ENCODE data around the gene MCEMP1. TPM values are rescaled to one million over a fixed set of nuclear protein-coding genes. Genes with fewer than 3 reads are reported as not detected.

The MCEMP1 gene
- total and polyA plus RNA-seq, 2 of the 4 experiments (the other 2 are of a cell fraction), result 0.15 TPM; not detected in 1

DNA sequence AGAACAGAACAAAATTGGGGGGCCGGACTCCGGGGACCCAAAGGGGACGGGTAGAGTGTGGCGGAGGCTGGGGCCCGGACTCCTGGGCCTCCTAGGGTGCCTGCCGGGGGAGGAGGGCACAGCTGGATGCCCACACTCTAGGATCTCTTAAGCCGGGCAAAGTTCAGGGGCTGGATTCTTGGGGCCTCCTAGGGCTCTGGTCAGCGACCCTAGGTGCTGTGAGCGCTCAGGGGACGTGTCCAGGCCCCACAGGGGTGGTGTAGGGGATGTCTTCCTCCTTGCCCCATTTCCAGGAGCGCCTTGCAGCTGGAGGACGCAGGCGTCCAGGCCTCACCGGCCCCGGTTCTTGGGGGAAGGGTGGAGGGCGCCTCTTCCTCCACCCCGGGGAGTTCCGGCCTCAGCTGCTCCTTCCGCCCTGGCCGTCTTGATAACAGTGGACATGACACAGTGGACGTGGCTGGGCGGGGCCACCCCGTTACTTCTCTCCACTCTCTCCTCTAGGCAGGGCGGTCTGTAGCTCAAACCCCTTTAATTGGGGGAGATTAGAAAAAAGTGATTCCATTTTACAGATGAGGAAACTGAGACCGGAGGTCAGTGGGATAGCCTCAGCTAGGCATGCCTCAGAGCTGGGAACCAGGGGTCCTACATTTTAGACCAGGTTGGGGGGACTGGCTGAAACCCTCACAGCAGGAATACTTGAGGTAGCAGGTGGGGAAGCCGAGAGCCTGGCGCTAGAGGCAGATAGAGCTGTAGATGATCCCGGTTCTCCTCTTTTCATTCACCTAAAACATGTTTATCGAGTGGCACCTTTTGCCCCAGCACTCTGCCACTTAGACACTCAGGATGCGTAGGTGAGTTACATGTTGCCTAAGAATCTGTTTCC is 39.3 kb upstream of the MCEMP1 start:
- H4K5ac ChIP-seq (ENCODE audit: low read depth, low read length), result peak overlapping the region; percentile 36; the same call in 1 of the 2 replicates
- no peak overlapping the region for H2AK5ac ChIP-seq (ENCODE audit: low read depth, low read length)
- peak overlapping the region; percentile 81 for H2AK9ac ChIP-seq (replicated peaks; ENCODE audit: low read depth, low read length, poor library complexity)
- H3K79me1 ChIP-seq (ENCODE audit: low read depth in 1 of 2, low read length in 2 of 2), result no peaks in the 10 kb centered on the region
- WGBS, 2 experiments (ENCODE audit: extremely low coverage in 2 of 2, insufficient read length in 1 of 2), result no CpG with 5 or more reads among the region's 30 CpGs
- no peaks in the 10 kb centered on the region for H3K9me3 ChIP-seq (ENCODE audit: control insufficient read depth, insufficient read depth, low read length)
- H3K56ac ChIP-seq (ENCODE audit: extremely low read depth, insufficient read depth, low read length), result no peak overlapping the region
- H2BK120ac ChIP-seq (ENCODE audit: low read depth, low read length), result no peak overlapping the region
- H2BK20ac ChIP-seq (ENCODE audit: low read depth, low read length), result no peak overlapping the region
- intact Hi-C loops (cut with micrococcal nuclease) (no loop called here), dilution Hi-C loops (cut with HindIII; ENCODE audit: low sequenced_read_pairs, unreplicated experiment) (no loop called here), in situ Hi-C loops (cut with MboI; ENCODE audit: low sequenced_read_pairs) (no loop called here)
- H3K27ac ChIP-seq (ENCODE audit: insufficient read depth, low read length), result no peak overlapping the region; the same call in 1 of the 2 replicates
- H3K9ac ChIP-seq (ENCODE audit: low read depth, low read length), result no peak overlapping the region
- DNase-seq (no peak), ATAC-seq (ENCODE audit: low read depth) (0 out of 2 replicates have a peak, but pooled peaks have one; percentile 13)
- ChIA-PET CTCF (interaction anchor here (1.2 kb wide), 2 partner anchors 15 to 163 kb away, joined by 3 read pairs; no protein-coding TSS in a partner anchor), POLR2A (ENCODE audit: unreplicated experiment) (no interaction called here)
- no peak overlapping the region for H3K4ac ChIP-seq (ENCODE audit: low read depth, low read length)
- H2BK15ac ChIP-seq (ENCODE audit: low read depth, low read length), result no peak overlapping the region
- no peaks in the 10 kb centered on the region; the same call in 1 of the 2 replicates for H3K36me3 ChIP-seq (ENCODE audit: control insufficient read depth, insufficient read depth, low read length)
- no peak overlapping the region for H2BK5ac ChIP-seq (ENCODE audit: low read depth, low read length, poor library complexity, severe bottlenecking)
- peaks cover 14% of the 10 kb centered on the region; the same call in 1 of the 2 replicates for H3K27me3 ChIP-seq (ENCODE audit: control insufficient read depth, insufficient read depth, low read length)
- H3K9me1 ChIP-seq (ENCODE audit: insufficient read depth, low read length), result peaks cover 12% of the 10 kb centered on the region
- no peak overlapping the region for H3K14ac ChIP-seq (replicated peaks; ENCODE audit: low read depth, low read length)
- H4K8ac ChIP-seq (ENCODE audit: low read depth in 2 of 2, low read length in 2 of 2), result peak overlapping the region; percentile 50 to 62; a peak in 3 of 4 replicates
- no peak overlapping the region for H3K23ac ChIP-seq (ENCODE audit: low read depth, low read length)
- no peaks in the 10 kb centered on the region for H3K4me1 ChIP-seq (ENCODE audit: control insufficient read depth, insufficient read depth, low read length)
- H3K18ac ChIP-seq (ENCODE audit: low read depth, low read length), result no peak overlapping the region
- H4K20me1 ChIP-seq (ENCODE audit: insufficient read depth, low read length), result peaks cover 5% of the 10 kb centered on the region; the same call in 1 of the 2 replicates
- peak overlapping the region; percentile 26; the same call in 1 of the 2 replicates for H3K4me2 ChIP-seq (ENCODE audit: low read depth, low read length)
- H4K91ac ChIP-seq (ENCODE audit: insufficient read depth, low read depth, low read length), result no peak overlapping the region
- BruUV-seq (replicated peaks), result no TSS peak
- H2AFZ ChIP-seq (replicated peaks; ENCODE audit: low read length, poor library complexity), result peak overlapping the region; percentile 71
- H3K4me3 ChIP-seq (ENCODE audit: insufficient read depth, low read depth, low read length), result peak overlapping the region; percentile 46
- TF ChIP-seq MAZ (IDR thresholded peaks at IDR 0.05; ENCODE audit: borderline replicate concordance, low read depth, low read length), result no peak
- no peak for TF ChIP-seq RAD21 (IDR thresholded peaks at IDR 0.05; ENCODE audit: low read length)
- TF ChIP-seq, protein P1, sequence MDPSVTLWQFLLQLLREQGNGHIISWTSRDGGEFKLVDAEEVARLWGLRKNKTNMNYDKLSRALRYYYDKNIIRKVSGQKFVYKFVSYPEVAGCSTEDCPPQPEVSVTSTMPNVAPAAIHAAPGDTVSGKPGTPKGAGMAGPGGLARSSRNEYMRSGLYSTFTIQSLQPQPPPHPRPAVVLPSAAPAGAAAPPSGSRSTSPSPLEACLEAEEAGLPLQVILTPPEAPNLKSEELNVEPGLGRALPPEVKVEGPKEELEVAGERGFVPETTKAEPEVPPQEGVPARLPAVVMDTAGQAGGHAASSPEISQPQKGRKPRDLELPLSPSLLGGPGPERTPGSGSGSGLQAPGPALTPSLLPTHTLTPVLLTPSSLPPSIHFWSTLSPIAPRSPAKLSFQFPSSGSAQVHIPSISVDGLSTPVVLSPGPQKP (IDR thresholded peaks at IDR 0.05; ENCODE audit: borderline replicate concordance, low read depth, low read length), result no peak
- TF ChIP-seq CHD1 (IDR thresholded peaks at IDR 0.05; ENCODE audit: low read depth, low read length), result no peak
- TF ChIP-seq FOS (IDR thresholded peaks at IDR 0.05; ENCODE audit: low read depth, low read length), result no peak
- no peak for TF ChIP-seq POLR2A (IDR thresholded peaks at IDR 0.05; ENCODE audit: low read depth, low read length)
- TF ChIP-seq CEBPB (IDR thresholded peaks at IDR 0.05; ENCODE audit: low read depth, low read length), result no peak
- no peak for TF ChIP-seq RCOR1 (IDR thresholded peaks at IDR 0.05; ENCODE audit: insufficient replicate concordance, low read length)
- TF ChIP-seq, protein P2, sequence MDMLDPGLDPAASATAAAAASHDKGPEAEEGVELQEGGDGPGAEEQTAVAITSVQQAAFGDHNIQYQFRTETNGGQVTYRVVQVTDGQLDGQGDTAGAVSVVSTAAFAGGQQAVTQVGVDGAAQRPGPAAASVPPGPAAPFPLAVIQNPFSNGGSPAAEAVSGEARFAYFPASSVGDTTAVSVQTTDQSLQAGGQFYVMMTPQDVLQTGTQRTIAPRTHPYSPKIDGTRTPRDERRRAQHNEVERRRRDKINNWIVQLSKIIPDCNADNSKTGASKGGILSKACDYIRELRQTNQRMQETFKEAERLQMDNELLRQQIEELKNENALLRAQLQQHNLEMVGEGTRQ (IDR thresholded peaks at IDR 0.05; ENCODE audit: low read depth, low read length), result no peak
- no peak for TF ChIP-seq BHLHE40 (IDR thresholded peaks at IDR 0.05; ENCODE audit: low read depth, low read length)
- no peak for TF ChIP-seq NFE2L2 (IDR thresholded peaks at IDR 0.05; ENCODE audit: low read depth, low read length)
- no peak for TF ChIP-seq MXI1 (IDR thresholded peaks at IDR 0.05; ENCODE audit: borderline replicate concordance, low read depth, low read length)
- TF ChIP-seq, protein P3, sequence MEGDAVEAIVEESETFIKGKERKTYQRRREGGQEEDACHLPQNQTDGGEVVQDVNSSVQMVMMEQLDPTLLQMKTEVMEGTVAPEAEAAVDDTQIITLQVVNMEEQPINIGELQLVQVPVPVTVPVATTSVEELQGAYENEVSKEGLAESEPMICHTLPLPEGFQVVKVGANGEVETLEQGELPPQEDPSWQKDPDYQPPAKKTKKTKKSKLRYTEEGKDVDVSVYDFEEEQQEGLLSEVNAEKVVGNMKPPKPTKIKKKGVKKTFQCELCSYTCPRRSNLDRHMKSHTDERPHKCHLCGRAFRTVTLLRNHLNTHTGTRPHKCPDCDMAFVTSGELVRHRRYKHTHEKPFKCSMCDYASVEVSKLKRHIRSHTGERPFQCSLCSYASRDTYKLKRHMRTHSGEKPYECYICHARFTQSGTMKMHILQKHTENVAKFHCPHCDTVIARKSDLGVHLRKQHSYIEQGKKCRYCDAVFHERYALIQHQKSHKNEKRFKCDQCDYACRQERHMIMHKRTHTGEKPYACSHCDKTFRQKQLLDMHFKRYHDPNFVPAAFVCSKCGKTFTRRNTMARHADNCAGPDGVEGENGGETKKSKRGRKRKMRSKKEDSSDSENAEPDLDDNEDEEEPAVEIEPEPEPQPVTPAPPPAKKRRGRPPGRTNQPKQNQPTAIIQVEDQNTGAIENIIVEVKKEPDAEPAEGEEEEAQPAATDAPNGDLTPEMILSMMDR (conservative IDR thresholded peaks at IDR 0.05; ENCODE audit: low read depth, low read length), result no peak
- no peak for TF ChIP-seq MAFK (IDR thresholded peaks at IDR 0.05; ENCODE audit: low read depth, low read length)

All from IMR-90 (cell line).